ENCODE results near the gene NSUN2.
"Not testable (repeated sequence)": the region's sequence is repeated elsewhere in the genome, so short reads cannot be mapped to it uniquely, and the experiment has no call there.

Gene NSUN2

DNA sequence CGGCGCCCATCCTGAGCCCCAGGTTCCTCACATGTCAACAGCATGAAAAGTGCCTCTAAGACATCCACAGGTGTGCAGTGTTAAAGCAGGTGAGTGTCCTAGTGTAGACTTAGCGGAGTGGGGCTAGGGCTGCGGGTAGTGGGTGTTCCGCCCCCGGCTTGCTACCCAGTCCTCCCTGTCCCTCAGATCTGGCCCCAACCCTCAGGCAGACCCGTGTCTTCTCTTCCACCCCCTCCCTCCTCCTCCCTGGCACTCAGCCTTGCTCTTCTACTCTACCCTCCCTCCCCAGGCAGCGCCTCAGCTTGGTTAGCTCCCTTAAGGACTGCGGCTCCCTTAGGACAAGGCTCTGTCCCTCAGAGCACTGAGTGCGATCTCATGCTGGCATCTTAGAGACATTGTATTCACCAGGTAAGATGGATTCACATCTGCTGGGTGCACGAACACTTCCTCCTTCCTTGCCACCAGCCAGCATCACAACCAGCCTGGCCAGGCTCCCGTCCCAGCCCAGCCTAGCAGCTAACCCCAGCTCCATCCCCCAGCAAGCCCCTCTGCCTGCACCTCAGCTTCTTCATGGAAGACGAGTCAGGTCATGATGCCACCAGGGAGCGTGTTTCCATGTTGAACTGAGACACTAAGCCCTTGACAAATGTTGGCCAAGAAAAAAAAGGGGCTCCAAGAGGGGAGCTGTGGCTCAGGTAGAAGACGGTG lies 46.8 kb downstream of the NSUN2 start:
- DNase-seq (ENCODE audit: low read depth, low spot score): no peak

DNA sequence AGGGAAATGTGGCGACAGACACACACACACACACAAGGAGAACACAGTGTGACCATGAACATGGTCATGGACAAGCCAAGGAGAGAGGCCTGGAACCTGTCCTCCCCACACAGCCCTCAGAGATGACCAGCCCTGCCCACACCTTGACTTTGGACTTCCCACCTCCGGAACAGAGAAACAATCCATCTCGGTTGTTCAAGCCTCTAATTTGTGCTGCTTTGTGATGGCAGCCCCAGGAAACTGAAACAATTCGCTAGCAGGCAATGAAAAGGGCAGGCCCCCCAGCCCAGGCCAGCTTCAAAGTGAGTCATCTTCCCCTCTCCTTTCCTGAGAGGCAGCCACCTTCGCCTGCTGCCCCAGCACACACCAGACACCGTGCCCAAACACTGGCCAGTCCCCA lies 47.7 kb downstream of the NSUN2 start:
- DNase-seq (ENCODE audit: low read depth, low spot score): no peak
- no peak overlapping the region for H3K27ac ChIP-seq

More for the DNA sequence above, 46.8 kb downstream of the NSUN2 start:
- H3K27ac ChIP-seq: no peak overlapping the region

DNA sequence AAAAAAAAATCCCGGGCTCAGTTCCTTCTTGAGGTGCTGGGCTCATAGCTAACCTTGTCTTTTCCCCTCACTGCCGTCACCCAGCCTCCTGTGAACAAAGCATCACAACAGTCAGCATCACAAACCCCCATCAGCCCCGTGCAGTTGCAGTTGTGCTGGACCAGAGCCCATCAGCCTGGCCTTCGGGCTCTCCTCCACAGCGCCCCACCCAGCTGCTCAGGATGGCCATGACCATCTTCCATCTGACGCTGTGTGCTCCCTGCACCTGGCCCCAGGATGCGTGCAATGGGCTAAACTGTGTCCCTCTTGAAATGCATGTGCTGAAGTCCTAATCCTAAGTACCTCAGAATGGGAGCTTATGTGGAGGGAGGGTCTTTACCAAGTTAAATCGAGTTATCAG lies 48.1 kb downstream of the NSUN2 start:
- no peak for DNase-seq (ENCODE audit: low read depth, low spot score)
- no peak overlapping the region for H3K27ac ChIP-seq

DNA sequence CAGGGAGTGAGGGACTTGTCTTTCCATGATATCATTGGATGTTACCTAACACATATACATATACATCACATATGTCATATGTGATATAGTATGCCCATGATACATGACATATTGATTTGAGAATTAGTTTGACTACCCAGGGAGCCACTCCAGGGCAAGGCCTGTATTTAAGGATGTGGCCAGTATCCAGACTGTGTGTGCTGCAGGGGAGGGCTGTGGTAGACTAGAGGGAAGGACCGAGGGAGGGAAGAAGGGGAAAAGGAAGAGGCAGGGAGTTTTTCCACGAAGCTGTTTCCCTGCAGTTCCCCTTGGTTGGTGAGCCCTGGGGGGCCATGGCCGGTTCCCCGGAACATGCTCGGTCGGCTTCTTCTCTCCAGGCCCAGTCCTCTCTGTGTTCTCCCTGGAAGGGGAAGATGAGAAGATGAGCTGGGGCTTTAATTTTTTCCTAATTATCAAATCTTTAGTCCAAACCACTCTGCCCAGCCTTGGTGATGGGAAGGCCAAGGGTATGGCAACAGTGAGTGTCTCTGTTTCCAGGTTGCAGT lies 48.7 kb downstream of the NSUN2 start:
- no peak overlapping the region for H3K27ac ChIP-seq
- no peak for DNase-seq (ENCODE audit: low read depth, low spot score)

GRCh38 chr5:6583049-6583880 lies 49.6 kb downstream of the NSUN2 start:
- DNase-seq (ENCODE audit: low read depth, low spot score): no peak
- no peak overlapping the region for H3K27ac ChIP-seq

DNA sequence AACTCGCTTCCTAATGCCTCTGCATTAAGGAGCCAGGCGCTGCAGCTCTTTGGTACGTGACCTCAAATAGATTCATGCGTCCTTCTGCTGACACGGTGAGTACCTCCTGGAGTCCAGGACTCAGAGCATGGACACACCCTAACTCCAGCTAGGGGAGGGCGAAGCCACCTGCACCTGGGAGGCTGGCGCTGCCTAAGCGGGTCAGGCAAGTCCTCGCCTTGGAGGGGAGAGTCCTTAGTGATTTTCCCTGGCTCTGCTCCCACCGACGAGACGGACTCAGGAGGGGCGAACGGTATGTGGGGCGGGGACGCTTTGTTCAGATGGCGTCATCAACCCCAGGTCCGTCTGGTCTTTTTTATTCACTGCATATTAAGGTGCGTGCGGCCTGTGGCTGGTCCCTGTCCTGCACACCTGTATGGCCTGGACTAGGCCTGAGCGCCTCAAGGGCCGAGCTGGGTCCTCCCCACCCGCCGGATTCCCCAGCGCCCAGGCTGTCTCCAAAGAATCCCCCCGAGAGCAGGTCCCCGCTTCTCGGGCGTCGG lies 50.3 kb downstream of the NSUN2 start:
- no peak overlapping the region for H3K27ac ChIP-seq
- no peak for DNase-seq (ENCODE audit: low read depth, low spot score)

- no peak for DNase-seq (ENCODE audit: low read depth, low spot score)
- no peak overlapping the region for H3K27ac ChIP-seq
Observed at GRCh38 chr5:6581559-6582426, 51.1 kb downstream of the NSUN2 start.

- H3K27ac ChIP-seq: no peak overlapping the region
- no peak for DNase-seq (ENCODE audit: low read depth, low spot score)
Observed at GRCh38 chr5:6581090-6581489, 51.8 kb downstream of the NSUN2 start.

DNA sequence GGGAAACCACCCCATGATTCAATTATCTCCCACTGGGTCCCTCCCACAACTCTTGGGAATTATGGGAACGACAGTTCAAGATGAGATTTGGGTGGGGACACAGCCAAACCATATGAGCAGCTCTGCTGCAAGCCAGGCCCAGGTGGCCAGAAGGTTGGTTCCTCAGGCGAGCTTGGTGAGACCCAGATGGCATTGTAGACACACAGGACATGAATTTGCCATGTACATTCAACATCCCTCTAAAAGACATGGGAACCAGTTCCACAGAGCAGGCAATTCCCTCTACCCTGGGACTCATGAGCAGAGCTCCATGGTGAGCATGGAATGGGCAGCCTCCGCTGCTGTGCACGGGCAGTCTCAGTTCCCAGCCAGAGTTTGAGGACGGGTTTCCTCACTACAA lies 53.3 kb downstream of the NSUN2 start:
- DNase-seq (ENCODE audit: low read depth, low spot score): no peak
- no peak overlapping the region for H3K27ac ChIP-seq

DNA sequence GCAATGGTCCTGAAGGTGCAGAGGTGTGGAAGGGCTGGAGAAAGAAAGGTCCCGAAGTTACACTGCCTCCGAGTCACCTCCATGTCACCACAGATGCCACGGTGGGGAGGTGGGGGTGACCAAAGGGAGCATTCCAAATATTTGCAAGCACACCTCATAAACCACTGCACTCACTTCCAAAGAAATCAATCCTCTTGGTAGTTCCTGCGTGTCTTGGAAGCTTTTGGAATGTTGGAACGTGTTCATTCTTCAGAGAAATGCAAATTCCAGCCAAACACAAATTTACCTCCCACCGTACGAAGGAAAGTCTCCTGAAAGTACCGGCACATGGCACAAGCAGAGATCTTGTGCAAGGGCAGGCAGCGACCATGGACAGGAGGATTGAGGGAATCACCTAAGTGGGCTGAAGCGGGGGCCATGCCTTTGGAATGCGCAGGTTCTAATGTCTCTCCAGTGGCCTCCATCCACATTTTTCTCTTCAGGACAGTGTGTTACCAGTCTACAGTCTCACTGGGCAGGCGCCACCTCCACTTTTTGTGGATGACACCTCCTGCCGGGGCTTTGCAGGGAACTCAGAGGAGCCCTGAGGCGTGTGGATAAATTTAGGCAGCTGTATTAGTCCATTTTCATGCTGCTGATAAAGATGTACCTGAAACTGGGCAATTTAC lies 54.0 kb downstream of the NSUN2 start:
- no peak for DNase-seq (ENCODE audit: low read depth, low spot score)
- H3K27ac ChIP-seq: no peak overlapping the region

DNA sequence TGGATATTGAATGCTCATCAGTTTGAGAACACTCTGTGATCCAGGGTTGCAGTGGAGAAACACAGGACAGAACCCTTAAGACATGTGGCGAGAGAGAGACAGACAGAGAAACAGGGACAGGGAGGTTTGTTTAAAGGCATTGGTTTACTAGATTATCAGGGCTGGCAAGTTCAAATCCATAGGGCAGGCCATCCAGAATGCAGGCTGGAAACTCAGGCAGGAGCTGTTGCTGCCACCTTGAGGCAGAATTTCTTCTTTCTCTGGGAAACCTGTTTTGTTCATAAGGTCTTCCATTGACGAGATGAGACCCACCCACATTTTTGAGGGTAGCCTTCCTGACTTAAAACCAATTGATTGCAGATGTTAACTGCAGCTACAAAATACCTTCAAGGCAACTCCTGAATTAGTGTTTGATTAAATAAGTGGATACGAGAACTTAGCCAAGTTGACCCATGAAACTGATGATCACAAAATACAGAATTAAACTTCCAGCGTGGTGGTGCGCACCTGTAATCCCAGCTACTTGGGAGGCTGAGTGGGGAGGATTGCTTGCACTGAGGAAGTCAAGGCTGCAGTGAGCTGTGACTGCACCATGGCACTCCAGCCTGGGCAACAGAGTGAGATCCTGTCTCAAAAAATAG lies 55.9 kb downstream of the NSUN2 start:
- DNase-seq (ENCODE audit: low read depth, low spot score): no peak
- H3K27ac ChIP-seq: no peak overlapping the region

DNA sequence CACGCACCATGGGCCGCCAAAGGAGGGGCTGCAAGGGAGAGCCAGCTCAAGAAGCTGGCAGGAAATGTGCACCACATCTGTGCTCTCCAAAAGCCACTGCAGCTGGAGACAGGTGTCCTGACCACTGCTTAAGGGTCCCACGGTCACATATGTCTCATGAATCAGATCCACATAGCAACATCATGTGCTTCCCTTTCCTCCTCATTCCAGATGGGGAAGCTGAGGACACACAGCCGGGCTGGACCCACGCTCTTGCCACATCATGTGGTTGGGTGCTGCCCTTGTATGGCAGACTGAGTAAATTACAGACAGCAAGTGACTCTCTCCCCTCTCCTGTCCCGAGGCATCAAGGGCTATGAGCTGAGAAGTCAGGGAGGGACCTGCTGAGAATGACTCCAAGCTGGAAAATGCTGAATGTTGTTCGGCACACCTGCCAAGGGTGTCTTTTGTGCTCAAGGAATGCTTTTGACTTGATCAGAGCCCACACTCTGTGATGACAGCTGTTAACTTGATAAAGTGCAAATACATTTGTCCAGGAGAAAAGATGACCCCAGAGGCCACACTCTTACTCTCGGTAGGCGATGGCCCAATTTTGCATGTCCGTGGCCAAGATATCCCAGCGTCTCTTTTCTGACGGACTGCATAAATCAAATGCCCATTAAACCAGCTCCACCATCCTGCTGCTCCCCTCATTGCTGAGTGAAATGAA lies 58.2 kb downstream of the NSUN2 start:
- no peak for DNase-seq (ENCODE audit: low read depth, low spot score)

DNA sequence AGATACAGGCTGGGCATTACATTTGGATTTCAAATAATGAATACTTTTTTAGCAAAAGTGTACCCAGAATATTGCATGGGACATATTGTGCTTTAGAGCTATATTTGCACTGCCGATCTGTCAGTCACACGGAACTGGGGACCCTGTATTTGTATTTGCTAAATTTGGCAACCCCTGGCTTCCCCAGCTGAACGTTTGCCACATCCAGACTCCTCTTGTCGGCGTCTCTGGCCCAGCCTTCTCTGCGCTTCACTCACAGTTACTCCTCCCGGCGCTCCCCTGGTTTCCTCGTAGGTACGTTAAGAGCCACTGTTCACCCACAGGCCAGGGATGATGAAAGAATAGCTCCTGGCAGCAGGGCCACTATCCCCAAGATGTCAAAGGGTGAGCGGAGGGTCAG lies 58.7 kb downstream of the NSUN2 start:
- no peak for DNase-seq (ENCODE audit: low read depth, low spot score)

More for the DNA sequence above, 58.2 kb downstream of the NSUN2 start:
- no peak overlapping the region for H3K27ac ChIP-seq

GRCh38 chr5:6573651-6574101 lies 59.2 kb downstream of the NSUN2 start:
- no peak overlapping the region for H3K27ac ChIP-seq
- DNase-seq (ENCODE audit: low read depth, low spot score): no peak

More for the DNA sequence above, 58.7 kb downstream of the NSUN2 start:
- H3K27ac ChIP-seq: no peak overlapping the region

GRCh38 chr5:6572825-6573380 lies 59.9 kb downstream of the NSUN2 start:
- H3K27ac ChIP-seq: no peak overlapping the region
- DNase-seq (ENCODE audit: low read depth, low spot score): no peak

- DNase-seq (ENCODE audit: low read depth, low spot score): no peak
- no peak overlapping the region for H3K27ac ChIP-seq
Observed at GRCh38 chr5:6572086-6572824, 60.6 kb downstream of the NSUN2 start.

DNA sequence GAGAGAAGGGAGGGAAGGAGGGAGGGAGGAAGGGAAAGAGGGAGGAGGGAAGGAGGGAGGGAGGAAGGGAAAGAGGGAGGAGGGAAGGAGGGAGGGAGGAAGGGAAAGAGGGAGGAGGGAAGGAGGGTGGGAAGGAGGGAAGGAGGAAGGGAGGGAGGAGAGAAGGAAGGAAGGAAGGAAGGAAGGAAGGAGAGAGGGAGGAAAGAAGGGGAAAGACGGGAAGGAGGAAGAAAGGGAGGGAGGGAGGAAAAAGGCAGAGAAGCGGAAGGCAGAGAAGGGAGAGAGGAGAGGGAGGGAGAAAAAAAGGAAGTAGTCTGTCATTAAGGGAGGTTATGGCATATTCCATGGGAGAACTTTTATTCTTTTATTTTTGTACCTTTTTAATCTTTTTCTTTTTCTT lies 61.2 kb downstream of the NSUN2 start:
- DNase-seq (ENCODE audit: low read depth, low spot score); H3K27ac ChIP-seq: not testable (repeated sequence)

All from epithelial cell of prostate (primary cell).